ENCODE results near the gene SH2B3. TPM values are rescaled to one million over a fixed set of nuclear protein-coding genes. Genes with fewer than 3 reads are reported as not detected.

Gene SH2B3
- total and polyA plus RNA-seq, 2 donors from 2014 or later, result 7.3 to 35.0 TPM

- Histone ChIP-seq H3K27ac (ENCODE audit: low read depth in 2 of 2, low read length in 2 of 2) (peak overlapping the region in 1 of 2 donors; percentile 23), H3K4me1 (ENCODE audit: control insufficient read depth in 2 of 3, insufficient read depth in 2 of 3, low read depth in 1 of 3, low read length in 3 of 3) (peaks cover 0 to 34% (median 0%) of the 10 kb centered on the region in 3 donors), H3K9ac (ENCODE audit: low read length in 3 of 3) (no peak overlapping the region), H3K4me3 (ENCODE audit: low read length in 3 of 3) (no peak overlapping the region), H3K9me3 (ENCODE audit: control insufficient read depth in 2 of 3, insufficient read depth in 1 of 3, low read length in 3 of 3) (no peaks in the 10 kb centered on the region), H3K36me3 (ENCODE audit: control insufficient read depth in 2 of 3, insufficient read depth in 3 of 3, low read length in 3 of 3) (no peaks in the 10 kb centered on the region), H3K27me3 (ENCODE audit: control insufficient read depth, insufficient read depth, low read length) (no peaks in the 10 kb centered on the region)
- intact Hi-C loops (cut with DNase I), result no loop called here
- TF ChIP-seq, protein P1, sequence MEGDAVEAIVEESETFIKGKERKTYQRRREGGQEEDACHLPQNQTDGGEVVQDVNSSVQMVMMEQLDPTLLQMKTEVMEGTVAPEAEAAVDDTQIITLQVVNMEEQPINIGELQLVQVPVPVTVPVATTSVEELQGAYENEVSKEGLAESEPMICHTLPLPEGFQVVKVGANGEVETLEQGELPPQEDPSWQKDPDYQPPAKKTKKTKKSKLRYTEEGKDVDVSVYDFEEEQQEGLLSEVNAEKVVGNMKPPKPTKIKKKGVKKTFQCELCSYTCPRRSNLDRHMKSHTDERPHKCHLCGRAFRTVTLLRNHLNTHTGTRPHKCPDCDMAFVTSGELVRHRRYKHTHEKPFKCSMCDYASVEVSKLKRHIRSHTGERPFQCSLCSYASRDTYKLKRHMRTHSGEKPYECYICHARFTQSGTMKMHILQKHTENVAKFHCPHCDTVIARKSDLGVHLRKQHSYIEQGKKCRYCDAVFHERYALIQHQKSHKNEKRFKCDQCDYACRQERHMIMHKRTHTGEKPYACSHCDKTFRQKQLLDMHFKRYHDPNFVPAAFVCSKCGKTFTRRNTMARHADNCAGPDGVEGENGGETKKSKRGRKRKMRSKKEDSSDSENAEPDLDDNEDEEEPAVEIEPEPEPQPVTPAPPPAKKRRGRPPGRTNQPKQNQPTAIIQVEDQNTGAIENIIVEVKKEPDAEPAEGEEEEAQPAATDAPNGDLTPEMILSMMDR (IDR thresholded peaks at IDR 0.05; ENCODE audit: borderline replicate concordance, extremely low read depth, insufficient read depth), result no peak
- DNase-seq (peak in 1 of 5 donors; percentile 46), FAIRE-seq (no peak)
Measured at GRCh38 chr12:111436811-111437210, 31.1 kb downstream of the SH2B3 start.

DNA sequence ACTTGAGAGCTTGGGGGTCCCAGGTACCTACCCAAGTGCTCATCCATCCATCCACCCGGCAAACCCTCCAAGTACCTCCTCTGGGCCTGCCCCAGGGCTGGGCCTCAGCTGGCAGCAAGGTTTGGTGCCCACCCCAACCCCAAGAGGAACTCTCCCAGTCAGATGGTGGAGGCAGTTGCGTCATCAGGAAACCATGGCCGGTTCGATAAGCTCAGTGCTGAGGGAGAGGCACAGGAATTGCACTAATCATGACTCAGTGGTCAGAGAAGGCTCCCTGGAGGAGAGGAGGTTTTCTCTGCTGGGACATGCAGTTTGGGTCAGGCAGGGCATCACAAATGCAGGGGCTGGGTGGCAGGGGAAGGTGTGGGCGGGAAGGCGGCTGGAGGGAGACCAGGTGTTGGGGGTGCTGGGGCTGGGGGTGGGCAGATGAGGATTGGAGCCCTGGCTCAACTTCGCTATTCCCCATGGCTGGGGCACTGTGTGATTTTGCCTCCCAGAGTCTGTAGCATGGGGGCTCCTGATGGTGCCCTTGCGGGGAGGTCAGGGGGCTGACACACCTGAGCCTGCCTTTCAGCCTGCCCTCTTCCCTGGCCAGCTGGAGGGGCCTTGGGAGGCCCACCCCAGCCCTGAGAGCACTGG lies 32.2 kb downstream of the SH2B3 start:
- Histone ChIP-seq H3K9me3 (ENCODE audit: control insufficient read depth in 2 of 3, insufficient read depth in 1 of 3, low read length in 3 of 3) (no peaks in the 10 kb centered on the region), H3K9ac (ENCODE audit: low read length in 3 of 3) (no peak overlapping the region), H3K27ac (ENCODE audit: low read depth in 2 of 2, low read length in 2 of 2) (peak overlapping the region; percentile 9 to 32), H3K36me3 (ENCODE audit: control insufficient read depth in 2 of 3, insufficient read depth in 3 of 3, low read length in 3 of 3) (no peaks in the 10 kb centered on the region), H3K4me3 (ENCODE audit: low read length in 3 of 3) (no peak overlapping the region), H3K4me1 (ENCODE audit: control insufficient read depth in 2 of 3, insufficient read depth in 2 of 3, low read depth in 1 of 3, low read length in 3 of 3) (peaks cover 0 to 41% (median 4%) of the 10 kb centered on the region in 3 donors), H3K27me3 (ENCODE audit: control insufficient read depth, insufficient read depth, low read length) (no peaks in the 10 kb centered on the region)
- FAIRE-seq, result no peak
- DNase-seq, result peak in 2 of 5 donors; percentile 36 to 78
- TF ChIP-seq, protein P1 (IDR thresholded peaks at IDR 0.05; ENCODE audit: borderline replicate concordance, extremely low read depth, insufficient read depth), result no peak
- intact Hi-C loops (cut with DNase I), result no loop called here

DNA sequence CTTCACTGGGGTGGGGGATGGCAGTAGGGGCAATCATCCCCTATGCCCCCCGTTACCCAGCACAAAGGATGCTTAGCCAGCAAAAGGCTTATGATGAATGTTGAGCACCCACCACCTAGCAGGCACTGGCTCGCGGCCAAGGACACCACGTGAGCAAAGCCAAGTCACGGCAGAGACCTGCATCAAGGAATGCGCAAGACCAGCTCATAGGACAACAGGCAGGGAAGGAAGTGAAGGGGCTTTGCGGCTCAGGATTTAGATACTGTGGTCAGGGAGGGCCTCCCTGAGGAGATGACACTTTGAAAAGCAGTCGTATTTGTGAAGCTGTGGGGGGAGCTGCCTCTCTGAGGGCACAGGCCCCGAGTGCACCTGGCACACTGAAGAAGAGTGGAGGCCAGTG lies 32.8 kb downstream of the SH2B3 start:
- Histone ChIP-seq H3K36me3 (ENCODE audit: control insufficient read depth in 2 of 3, insufficient read depth in 3 of 3, low read length in 3 of 3) (no peaks in the 10 kb centered on the region), H3K4me3 (ENCODE audit: low read length in 3 of 3) (no peak overlapping the region), H3K9me3 (ENCODE audit: control insufficient read depth in 2 of 3, insufficient read depth in 1 of 3, low read length in 3 of 3) (no peaks in the 10 kb centered on the region), H3K9ac (ENCODE audit: low read length in 3 of 3) (no peak overlapping the region), H3K27me3 (ENCODE audit: control insufficient read depth, insufficient read depth, low read length) (no peaks in the 10 kb centered on the region), H3K4me1 (ENCODE audit: control insufficient read depth in 2 of 3, insufficient read depth in 2 of 3, low read depth in 1 of 3, low read length in 3 of 3) (peaks cover 0 to 41% (median 7%) of the 10 kb centered on the region in 3 donors), H3K27ac (ENCODE audit: low read depth in 2 of 2, low read length in 2 of 2) (peak overlapping the region in 1 of 2 donors; percentile 9)
- TF ChIP-seq, protein P1 (IDR thresholded peaks at IDR 0.05; ENCODE audit: borderline replicate concordance, extremely low read depth, insufficient read depth), result no peak
- FAIRE-seq (no peak), DNase-seq (peak in 3 of 5 donors; percentile 36 to 84 (median 59))
- intact Hi-C loops (cut with DNase I), result no loop called here
